Lung (tissue), 12 donors: ENCODE measurements around the gene RPGRIP1L. TPM values are rescaled to one million over a fixed set of nuclear protein-coding genes. Genes with fewer than 3 reads are reported as not detected.
A peak's percentile ranks its signal among the peaks of the same experiment; 100 is the strongest.

Experiments used
- ATAC-seq: fragments of 200-7000 bp; cut with Tn5 transposase; one replicate; pipeline ENCODE4 v1.9.1; 2020; ENCODE audit warnings: moderate number of reproducible peaks; ENCODE audit not compliant: insufficient read depth, low FRiP score
- DNase-seq, 3 donors: peaks; one replicate each; pipeline ENCODE4 v3.0.0-alpha.2; 2013 to 2017
- H3K27ac ChIP-seq, 2 donors: one replicate each; pipeline ENCODE4 v1.5.1; 2013; ENCODE audit warnings: mild to moderate bottlenecking in 2 of 2, moderate library complexity in 2 of 2, control low read depth in 1 of 2, inconsistent platforms in 1 of 2, low read depth in 1 of 2, low read length in 1 of 2
- H3K27me3 ChIP-seq, 3 donors: one replicate each; pipeline ENCODE4 v1.5.1; 2013; ENCODE audit warnings: low read length in 2 of 3; ENCODE audit not compliant: control insufficient read depth in 3 of 3, insufficient read depth in 3 of 3
- H3K36me3 ChIP-seq, 4 donors: one replicate each; pipeline ENCODE4 v1.5.1; 2013; ENCODE audit warnings: low read length in 4 of 4, mild to moderate bottlenecking in 1 of 4, moderate library complexity in 1 of 4; ENCODE audit not compliant: control insufficient read depth in 4 of 4, insufficient read depth in 4 of 4
- H3K4me1 ChIP-seq, 5 donors: one replicate each; pipeline ENCODE4 v1.5.1; 2013; ENCODE audit warnings: low read length in 5 of 5, mild to moderate bottlenecking in 2 of 5, moderate library complexity in 1 of 5; ENCODE audit not compliant: control insufficient read depth in 5 of 5, insufficient read depth in 5 of 5
- H3K4me3 ChIP-seq: one replicate; pipeline ENCODE4 v1.5.1; 2013; ENCODE audit warnings: mild to moderate bottlenecking, control low read depth, moderate library complexity
- H3K9ac ChIP-seq, 2 donors: one replicate each; pipeline ENCODE4 v1.5.1; 2013; ENCODE audit warnings: low read length in 2 of 2, control low read depth in 1 of 2; ENCODE audit not compliant: insufficient read depth in 1 of 2
- H3K9me3 ChIP-seq, 4 donors: one replicate each; pipeline ENCODE4 v1.5.1; 2013; ENCODE audit warnings: low read length in 3 of 4, mild to moderate bottlenecking in 1 of 4, moderate library complexity in 1 of 4; ENCODE audit not compliant: control insufficient read depth in 4 of 4, insufficient read depth in 3 of 4
- CTCF ChIP-seq: IDR thresholded peaks from 2 replicates; pipeline ENCODE4 v1.5.1; 2012; ENCODE audit warnings: mild to moderate bottlenecking; ENCODE audit errors: control extremely low read depth, extremely low read depth
- WGBS, 2 donors: extraction: QIAGEN DNeasy Blood & Tissue Kit; methylation state at CpG; one replicate each; pipeline ENCODE4 v1.1.7; 2013; 5-methylcytosine and 5-hydroxymethylcytosine counted together
- polyA plus RNA-seq, 2 donors: library from polyadenylated mRNA; stranded (reverse); fragments of 200-250 nt; gene quantifications; one replicate each; pipeline ENCODE4 v1.2.1, GENCODE V29; 2013
- total RNA-seq, 2 donors: library from RNA; depleted of rRNA in 1 of 2; stranded (reverse); fragments of >200 nt in 1 of 2; gene quantifications; one replicate each; pipeline ENCODE4 v1.2.1, GENCODE V29; 2014 to 2021
- donor health status: control.
- donor health status: control.
- donor health status: Bipolar disorder and iron deficiency.
- donor health status: healthy.
- donor health status: DM: yes; HTN: yes; CAD: no.

The RPGRIP1L gene
- total and polyA plus RNA-seq, 4 donors, result 2.2 to 17.9 (median 6.2) TPM

GRCh38 chr16:53717577-53717976 lies 13.9 kb upstream of the RPGRIP1L start:
- H3K9ac ChIP-seq, result no peak overlapping the region
- DNase-seq, result no peak
- H3K4me3 ChIP-seq, result no peak overlapping the region
- 88 to 94% methylated on average over 3 of the region's 3 CpGs for WGBS, 2 donors
- no peaks in the 10 kb centered on the region for H3K9me3 ChIP-seq
- H3K27ac ChIP-seq, result no peak overlapping the region
- TF ChIP-seq CTCF, result no peak
- H3K4me1 ChIP-seq, result peaks cover 0 to 24% (median 10%) of the 10 kb centered on the region in 5 donors
- no peak for ATAC-seq
- H3K36me3 ChIP-seq, result no peaks in the 10 kb centered on the region
- H3K27me3 ChIP-seq, result no peaks in the 10 kb centered on the region

GRCh38 chr16:53715023-53715384 lies 11.3 kb upstream of the RPGRIP1L start:
- no peaks in the 10 kb centered on the region for H3K27me3 ChIP-seq
- no peak overlapping the region for H3K27ac ChIP-seq
- TF ChIP-seq CTCF, result no peak

DNA sequence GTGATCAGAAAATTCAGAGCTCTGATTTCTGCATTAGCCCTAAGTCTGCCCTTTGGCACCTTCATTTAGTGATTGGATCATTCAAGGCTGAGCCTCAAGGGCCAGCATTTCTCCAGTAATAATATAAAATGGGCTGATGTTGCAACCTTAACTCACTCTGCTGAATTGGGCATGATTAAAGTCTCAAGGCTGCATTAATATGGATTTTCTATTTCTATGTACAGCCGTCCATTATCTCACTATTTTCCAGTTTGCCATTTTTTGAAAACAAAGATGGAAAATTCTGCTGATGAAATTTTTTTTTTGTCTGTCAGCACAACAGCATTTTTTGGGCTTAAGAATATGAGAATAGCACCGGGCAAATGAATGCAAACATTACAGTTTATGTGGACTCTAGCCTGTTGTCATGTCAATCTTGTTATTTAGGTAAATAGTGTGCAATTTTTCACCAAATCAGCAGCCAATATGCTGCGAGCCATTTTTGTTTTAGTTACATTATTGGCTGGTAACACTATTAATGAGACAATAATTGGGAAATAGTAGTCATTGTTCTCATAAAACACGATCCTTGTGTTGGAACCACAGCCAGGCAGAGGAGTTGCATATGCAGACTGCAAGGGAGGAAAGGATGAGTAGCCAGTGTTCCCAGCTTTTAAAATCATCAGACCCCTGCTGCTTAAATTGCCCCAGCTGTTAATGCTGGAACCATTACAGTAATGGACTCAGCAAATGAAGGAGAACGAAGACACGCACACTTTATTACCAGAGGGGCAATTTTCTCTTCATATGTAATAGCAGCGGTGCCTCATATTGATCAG lies 10.8 kb upstream of the RPGRIP1L start:
- TF ChIP-seq CTCF, result no peak
- Histone ChIP-seq H3K27ac (no peak overlapping the region), H3K27me3 (no peaks in the 10 kb centered on the region), H3K4me3 (no peak overlapping the region), H3K4me1 (peaks cover 0 to 24% (median 10%) of the 10 kb centered on the region in 5 donors), H3K9me3 (no peaks in the 10 kb centered on the region), H3K9ac (peak overlapping the region in 1 of 2 donors; percentile 48), H3K36me3 (no peaks in the 10 kb centered on the region)
- DNase-seq (peak; percentile 58 to 90 (median 86)), ATAC-seq (no peak)
- 80 to 85% methylated on average over 7 of the region's 7 CpGs for WGBS, 2 donors

More at GRCh38 chr16:53715023-53715384, 11.3 kb upstream of the RPGRIP1L start:
- peak overlapping the region in 1 of 2 donors; percentile 48 for H3K9ac ChIP-seq
- 83 to 91% methylated on average over 2 of the region's 2 CpGs for WGBS, 2 donors
- H3K4me1 ChIP-seq, result peaks cover 0 to 24% (median 10%) of the 10 kb centered on the region in 5 donors
- H3K9me3 ChIP-seq, result no peaks in the 10 kb centered on the region
- DNase-seq (no peak), ATAC-seq (no peak)
- no peak overlapping the region for H3K4me3 ChIP-seq
- no peaks in the 10 kb centered on the region for H3K36me3 ChIP-seq
